ENCODE measurements around the gene TRPM7. TPM values are rescaled to one million over a fixed set of nuclear protein-coding genes. Genes with fewer than 3 reads are reported as not detected.
"Not testable (repeated sequence)": the region's sequence is repeated elsewhere in the genome, so short reads cannot be mapped to it uniquely, and the experiment has no call there.

TRPM7 gene
- total RNA-seq, 1 donor from 2014 or later = 39.8 TPM

- H3K27me3 Mint-ChIP-seq = no peaks in the 10 kb centered on the region
- peaks cover 11% of the 10 kb centered on the region for H3K36me3 Mint-ChIP-seq (ENCODE audit: insufficient read depth)
- no peak for TF ChIP-seq CTCF (IDR thresholded peaks at IDR 0.05; ENCODE audit: unreplicated experiment)
- no peaks in the 10 kb centered on the region for H3K9me3 Mint-ChIP-seq (ENCODE audit: low read depth)
- no peak for DNase-seq (ENCODE audit: low spot score, unreplicated experiment)
- H3K4me1 Mint-ChIP-seq (ENCODE audit: low read depth) = no peaks in the 10 kb centered on the region
- no peak overlapping the region for H3K4me3 Mint-ChIP-seq (ENCODE audit: low read depth)
- peak overlapping the region; percentile 33 for H3K27ac Mint-ChIP-seq
Observed at GRCh38 chr15:50628421-50628820, 58.2 kb downstream of the TRPM7 start.

GRCh38 chr15:50627351-50628055 is 59.1 kb downstream of the TRPM7 start:
- TF ChIP-seq CTCF (IDR thresholded peaks at IDR 0.05; ENCODE audit: unreplicated experiment) = no peak
- no peak for DNase-seq (ENCODE audit: low spot score, unreplicated experiment)
- peak overlapping the region; percentile 22 for H3K27ac Mint-ChIP-seq
- H3K36me3 Mint-ChIP-seq (ENCODE audit: insufficient read depth) = peaks cover 14% of the 10 kb centered on the region
- H3K9me3 Mint-ChIP-seq (ENCODE audit: low read depth) = no peaks in the 10 kb centered on the region
- no peak overlapping the region for H3K4me3 Mint-ChIP-seq (ENCODE audit: low read depth)
- no peaks in the 10 kb centered on the region for H3K4me1 Mint-ChIP-seq (ENCODE audit: low read depth)
- no peaks in the 10 kb centered on the region for H3K27me3 Mint-ChIP-seq

- H3K36me3 Mint-ChIP-seq (ENCODE audit: insufficient read depth) = peaks cover 18% of the 10 kb centered on the region
- TF ChIP-seq CTCF (IDR thresholded peaks at IDR 0.05; ENCODE audit: unreplicated experiment) = no peak
- H3K9me3 Mint-ChIP-seq (ENCODE audit: low read depth) = no peaks in the 10 kb centered on the region
- DNase-seq (ENCODE audit: low spot score, unreplicated experiment) = no peak
- H3K4me1 Mint-ChIP-seq (ENCODE audit: low read depth) = no peaks in the 10 kb centered on the region
- no peak overlapping the region for H3K4me3 Mint-ChIP-seq (ENCODE audit: low read depth)
- no peaks in the 10 kb centered on the region for H3K27me3 Mint-ChIP-seq
- no peak overlapping the region for H3K27ac Mint-ChIP-seq
Observed at GRCh38 chr15:50624616-50625168, 61.9 kb downstream of the TRPM7 start.

- peak; percentile 53 for TF ChIP-seq CTCF (IDR thresholded peaks at IDR 0.05; ENCODE audit: unreplicated experiment)
- H3K27ac Mint-ChIP-seq; H3K9me3 Mint-ChIP-seq (ENCODE audit: low read depth); H3K4me3 Mint-ChIP-seq (ENCODE audit: low read depth); DNase-seq (ENCODE audit: low spot score, unreplicated experiment); H3K4me1 Mint-ChIP-seq (ENCODE audit: low read depth); H3K27me3 Mint-ChIP-seq: not testable (repeated sequence)
- peaks cover 20% of the 10 kb centered on the region for H3K36me3 Mint-ChIP-seq (ENCODE audit: insufficient read depth)
Observed at GRCh38 chr15:50622361-50622943, 64.1 kb downstream of the TRPM7 start.

GRCh38 chr15:50616960-50617359 is 69.6 kb downstream of the TRPM7 start:
- not testable (repeated sequence) for H3K4me1 Mint-ChIP-seq (ENCODE audit: low read depth); H3K9me3 Mint-ChIP-seq (ENCODE audit: low read depth); H3K27me3 Mint-ChIP-seq

DNA sequence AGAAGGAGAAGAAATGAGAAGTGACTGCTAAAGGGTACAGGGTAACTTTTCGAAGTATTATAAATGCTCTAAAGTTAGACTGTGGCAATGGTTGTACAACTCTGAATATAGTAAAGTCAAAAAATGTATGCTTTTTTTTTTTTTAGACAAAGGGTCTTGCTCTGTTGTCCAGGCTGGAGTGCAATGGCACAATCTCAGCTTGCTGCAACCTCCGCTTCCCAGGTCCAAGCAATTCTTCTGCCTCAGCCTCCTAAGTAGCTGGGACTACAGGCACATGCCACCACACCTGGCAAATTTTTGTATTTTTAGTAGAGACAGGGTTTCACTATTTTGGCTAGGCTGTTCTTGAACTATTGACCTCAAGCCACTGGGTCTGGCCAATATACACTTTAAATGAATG is 70.0 kb downstream of the TRPM7 start:
- H3K36me3 Mint-ChIP-seq (ENCODE audit: insufficient read depth); H3K4me3 Mint-ChIP-seq (ENCODE audit: low read depth): not testable (repeated sequence)

More at GRCh38 chr15:50616960-50617359, 69.6 kb downstream of the TRPM7 start:
- DNase-seq (ENCODE audit: low spot score, unreplicated experiment); H3K36me3 Mint-ChIP-seq (ENCODE audit: insufficient read depth); H3K4me3 Mint-ChIP-seq (ENCODE audit: low read depth); H3K27ac Mint-ChIP-seq: not testable (repeated sequence)

More for the DNA sequence above, 70.0 kb downstream of the TRPM7 start:
- not testable (repeated sequence) for H3K4me1 Mint-ChIP-seq (ENCODE audit: low read depth); DNase-seq (ENCODE audit: low spot score, unreplicated experiment); H3K27ac Mint-ChIP-seq; H3K27me3 Mint-ChIP-seq; H3K9me3 Mint-ChIP-seq (ENCODE audit: low read depth)
